Coronary artery (tissue), 2 donors: Measurements from ENCODE around the gene PCDHB15.
A peak's percentile ranks its signal among the peaks of the same experiment; 100 is the strongest.
"Not testable (repeated sequence)": the region's sequence is repeated elsewhere in the genome, so short reads cannot be mapped to it uniquely, and the experiment has no call there.

Experiments used
- DNase-seq: peaks from one replicate; pipeline ENCODE4 v3.0.0-alpha.2; 2017; ENCODE audit warnings: low spot score
- H3K27ac ChIP-seq, 2 donors: fragments of 200-600 bp; sonication (generic); one replicate each; pipeline ENCODE4 v1.5.1; 2016 to 2019
- H3K4me3 ChIP-seq: fragments of 200-600 bp; sonication (generic); 2 replicates; pipeline ENCODE4 v1.5.1; 2016; ENCODE audit warnings: mild to moderate bottlenecking, moderate library complexity
- CTCF ChIP-seq: fragments of 200-600 bp; sonication (generic); IDR thresholded peaks from one replicate; pipeline ENCODE4 v1.5.1; 2019; ENCODE audit warnings: antibody characterized with exemption

Gene PCDHB15

GRCh38 chr5:141245250-141245717 is at the start of gene PCDHB15:
TSS of gene PCDHB15 (plus strand) at chr5:141245395. CDS start at chr5:141245579, 184 bp downstream.
- DNase-seq: no peak
- Histone ChIP-seq H3K27ac (peak within 1 kb of the TSS in 1 of 2 donors; percentile 11), H3K4me3 (peak within 1 kb of the TSS; percentile 55)
- no peak for TF ChIP-seq CTCF

- no peak overlapping the region for H3K27ac ChIP-seq
- no peak for DNase-seq
- no peak overlapping the region for H3K4me3 ChIP-seq
- no peak for TF ChIP-seq CTCF
Measured at GRCh38 chr5:141196363-141196762, 48.8 kb upstream of the PCDHB15 start.

GRCh38 chr5:141199359-141200235 is 45.6 kb upstream of the PCDHB15 start, which contains the start of gene PCDHB11:
TSS of gene PCDHB11 (plus strand) at chr5:141199627. CDS start at chr5:141199775, 148 bp downstream.
- DNase-seq: no peak
- Histone ChIP-seq H3K27ac (no peak within 1 kb of the TSS), H3K4me3 (peak within 1 kb of the TSS; percentile 17)
- TF ChIP-seq CTCF: no peak

- not testable (repeated sequence) for H3K27ac ChIP-seq, DNase-seq
- peak overlapping the region; percentile 17 for H3K4me3 ChIP-seq
Measured at GRCh38 chr5:141201126-141201525, 44.1 kb upstream of the PCDHB15 start.

- H3K4me3 ChIP-seq, H3K27ac ChIP-seq, DNase-seq: not testable (repeated sequence)
Measured at GRCh38 chr5:141201646-141202045, 43.5 kb upstream of the PCDHB15 start.

GRCh38 chr5:141208478-141208877 is 36.7 kb upstream of the PCDHB15 start, which contains the start of gene PCDHB12:
TSS of gene PCDHB12 (plus strand) at chr5:141208719. CDS start at chr5:141208908, 189 bp downstream.
- Histone ChIP-seq H3K4me3 (peak within 1 kb of the TSS; percentile 55), H3K27ac (no peak within 1 kb of the TSS)
- no peak for DNase-seq
- no peak for TF ChIP-seq CTCF

GRCh38 chr5:141210281-141210680 is 34.9 kb upstream of the PCDHB15 start:
- H3K27ac ChIP-seq: not testable (repeated sequence)

GRCh38 chr5:141210849-141211248 is 34.3 kb upstream of the PCDHB15 start:
- DNase-seq, H3K27ac ChIP-seq, H3K4me3 ChIP-seq: not testable (repeated sequence)

More at GRCh38 chr5:141210281-141210680, 34.9 kb upstream of the PCDHB15 start:
- not testable (repeated sequence) for H3K4me3 ChIP-seq, DNase-seq

GRCh38 chr5:141213656-141214339 is 31.4 kb upstream of the PCDHB15 start, which contains the start of gene PCDHB13:
TSS of gene PCDHB13 (plus strand) at chr5:141213919. CDS start at chr5:141214124, 205 bp downstream.
- DNase-seq, H3K27ac ChIP-seq: not testable (repeated sequence)
- H3K4me3 ChIP-seq: peak within 1 kb of the TSS; percentile 44

GRCh38 chr5:141214583-141214982 is 30.6 kb upstream of the PCDHB15 start:
- peak overlapping the region; percentile 8 for H3K4me3 ChIP-seq

GRCh38 chr5:141215504-141215903 is 29.7 kb upstream of the PCDHB15 start:
- H3K4me3 ChIP-seq: peak overlapping the region; percentile 40
- not testable (repeated sequence) for H3K27ac ChIP-seq, DNase-seq

More at GRCh38 chr5:141214583-141214982, 30.6 kb upstream of the PCDHB15 start:
- DNase-seq, H3K27ac ChIP-seq: not testable (repeated sequence)

- H3K4me3 ChIP-seq, H3K27ac ChIP-seq, DNase-seq: not testable (repeated sequence)
Measured at GRCh38 chr5:141216035-141216434, 29.2 kb upstream of the PCDHB15 start.
